ENCODE results near the gene ASB3. TPM values are rescaled to one million over a fixed set of nuclear protein-coding genes. Genes with fewer than 3 reads are reported as not detected.

ASB3 gene
- total RNA-seq, 2 experiments from 2014 or later = 27.6 to 30.1 TPM

DNA sequence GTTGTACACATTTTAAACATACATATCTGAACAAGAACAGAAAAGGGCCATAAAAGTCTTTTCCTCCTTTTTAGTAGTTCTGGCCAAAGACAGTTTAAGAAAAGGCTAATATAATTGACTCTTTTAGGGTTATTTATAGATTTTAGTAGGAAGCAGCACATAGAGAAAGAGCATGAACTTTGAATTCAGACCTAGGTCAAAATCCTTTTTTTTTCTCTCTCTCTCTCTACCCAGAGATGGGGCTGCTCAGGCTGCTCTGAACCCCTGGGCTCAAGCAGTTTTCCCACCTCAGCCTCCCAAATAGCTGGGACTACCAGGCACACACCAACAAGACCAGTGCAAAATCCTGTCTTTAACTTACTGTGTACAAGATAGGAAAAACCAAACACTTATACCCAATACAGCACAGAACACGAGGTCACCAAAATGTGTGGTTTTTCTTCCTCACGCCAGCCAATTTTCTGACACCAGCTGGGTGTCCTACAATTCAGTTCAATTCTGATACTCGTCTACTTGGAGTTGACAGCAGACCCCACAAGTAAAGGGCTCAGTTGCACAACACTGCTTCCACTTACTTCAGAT lies 32.2 kb upstream of the ASB3 start:
- H3K27me3 Mint-ChIP-seq = no peaks in the 10 kb centered on the region
- no peaks in the 10 kb centered on the region for H3K9me3 Mint-ChIP-seq (ENCODE audit: low read depth)
- H3K4me1 Mint-ChIP-seq = no peaks in the 10 kb centered on the region
- CTCF ChIA-PET = no interaction called here
- H3K27ac Mint-ChIP-seq = no peak overlapping the region
- no peak for ATAC-seq
- peaks cover 24% of the 10 kb centered on the region for H3K36me3 Mint-ChIP-seq
- no peak for DNase-seq
- H3K4me3 Mint-ChIP-seq = no peak overlapping the region

DNA sequence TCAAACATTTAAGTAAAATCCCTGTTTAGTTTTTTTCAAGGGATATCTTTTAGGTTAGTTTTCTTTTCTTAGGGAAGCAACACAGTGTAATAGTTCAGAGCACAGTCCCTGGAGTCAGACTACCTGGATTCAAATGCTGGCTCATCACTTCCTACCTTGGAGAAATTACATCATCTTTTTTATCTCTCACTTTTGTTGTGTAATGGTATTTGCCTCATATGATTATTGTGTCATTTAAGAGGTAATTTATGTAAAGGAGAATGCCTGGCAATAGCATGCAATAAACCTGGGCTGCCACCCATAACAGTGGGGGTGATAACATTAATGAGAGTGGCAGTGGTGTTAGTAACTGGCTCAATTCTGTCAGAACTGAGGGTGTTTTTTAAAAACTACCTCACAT lies 26.4 kb upstream of the ASB3 start:
- H3K9me3 Mint-ChIP-seq (ENCODE audit: low read depth) = no peaks in the 10 kb centered on the region
- H3K4me1 Mint-ChIP-seq = no peaks in the 10 kb centered on the region
- H3K36me3 Mint-ChIP-seq = peaks cover 39% of the 10 kb centered on the region
- no peak overlapping the region for H3K27ac Mint-ChIP-seq
- no peak overlapping the region for H3K4me3 Mint-ChIP-seq
- no peaks in the 10 kb centered on the region for H3K27me3 Mint-ChIP-seq
- ATAC-seq (no peak), DNase-seq (no peak)
- CTCF ChIA-PET = interaction anchor here (0.9 kb wide), 1 partner anchor 12 kb away, joined by 4 read pairs; no protein-coding TSS in a partner anchor

DNA sequence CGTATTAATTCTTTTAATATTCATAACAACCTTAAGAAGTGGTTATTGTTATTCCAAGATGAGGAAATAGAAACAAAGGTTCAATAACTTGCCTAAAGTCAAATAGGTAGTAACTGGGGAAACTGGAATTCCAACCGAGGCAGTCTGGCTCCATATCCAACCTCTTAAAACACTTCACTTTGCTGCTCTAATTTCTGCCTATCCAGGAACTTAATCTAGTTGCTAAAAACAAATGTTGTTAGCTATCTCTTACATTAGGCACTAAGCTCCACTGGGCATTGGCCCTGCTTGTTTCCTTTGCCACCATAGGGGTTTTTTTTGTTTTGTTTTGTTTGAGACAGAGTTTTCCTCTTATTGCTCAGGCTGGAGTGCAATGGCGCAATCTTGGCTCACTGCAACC lies 24.8 kb upstream of the ASB3 start:
- no peaks in the 10 kb centered on the region for H3K27me3 Mint-ChIP-seq
- peaks cover 36% of the 10 kb centered on the region for H3K36me3 Mint-ChIP-seq
- CTCF ChIA-PET = interaction anchor here (0.8 kb wide), 1 partner anchor 11 kb away, joined by 3 read pairs; no protein-coding TSS in a partner anchor
- DNase-seq (no peak), ATAC-seq (no peak)
- peak overlapping the region; percentile 7 for H3K27ac Mint-ChIP-seq
- no peak overlapping the region for H3K4me3 Mint-ChIP-seq
- no peaks in the 10 kb centered on the region for H3K4me1 Mint-ChIP-seq
- H3K9me3 Mint-ChIP-seq (ENCODE audit: low read depth) = no peaks in the 10 kb centered on the region

DNA sequence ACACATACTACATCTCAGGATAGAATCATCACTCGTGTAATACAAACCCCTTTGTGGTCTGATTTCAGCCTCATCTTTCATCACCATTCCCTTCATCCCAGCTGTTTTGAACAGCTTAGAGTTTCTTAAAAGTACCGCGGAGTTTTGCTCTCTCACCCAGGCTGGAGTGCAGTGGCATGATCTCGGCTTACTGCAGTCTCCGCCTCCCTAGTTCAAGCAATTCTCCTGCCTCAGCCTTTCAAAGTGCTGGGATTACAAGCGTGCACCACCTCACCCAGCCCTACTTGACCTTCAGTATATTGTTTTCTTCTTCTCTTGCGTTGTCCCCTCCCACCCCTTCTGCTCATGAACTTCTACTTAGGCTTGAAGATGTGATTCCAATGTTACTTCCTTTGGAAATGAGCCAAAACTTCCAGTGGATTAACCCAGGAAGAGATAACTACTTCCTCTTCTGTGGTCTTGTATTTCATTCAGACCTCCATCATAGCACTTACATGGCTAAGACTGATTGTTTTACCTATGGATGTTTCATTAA lies 15.9 kb upstream of the ASB3 start:
- no peak overlapping the region for H3K4me3 Mint-ChIP-seq
- no peaks in the 10 kb centered on the region for H3K9me3 Mint-ChIP-seq (ENCODE audit: low read depth)
- no peak for ATAC-seq
- peaks cover 5% of the 10 kb centered on the region for H3K4me1 Mint-ChIP-seq
- H3K36me3 Mint-ChIP-seq = peaks cover 20% of the 10 kb centered on the region
- no peak overlapping the region for H3K27ac Mint-ChIP-seq
- H3K27me3 Mint-ChIP-seq = no peaks in the 10 kb centered on the region
- no peak for DNase-seq
- CTCF ChIA-PET = no interaction called here

DNA sequence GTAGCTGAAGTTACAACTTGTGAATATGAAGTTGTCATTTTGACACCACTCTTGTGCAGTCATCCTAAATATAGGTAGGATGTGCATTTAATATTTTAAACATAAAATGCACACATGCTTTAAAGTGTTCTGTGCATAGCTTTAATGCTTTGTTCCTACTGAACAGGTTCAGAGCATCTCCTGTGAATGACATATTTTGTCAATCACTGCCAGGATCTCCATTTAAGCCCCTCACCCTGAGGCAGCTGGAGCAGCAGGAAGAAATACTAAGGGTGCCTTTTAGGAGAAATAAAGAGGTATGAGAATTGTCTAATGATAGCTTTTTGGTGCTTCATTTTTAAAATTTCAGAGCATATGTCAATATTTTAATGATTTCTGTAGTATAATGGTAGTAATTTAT lies 14.8 kb upstream of the ASB3 start:
- no peaks in the 10 kb centered on the region for H3K9me3 Mint-ChIP-seq (ENCODE audit: low read depth)
- ATAC-seq = no peak
- no peak overlapping the region for H3K4me3 Mint-ChIP-seq
- H3K27ac Mint-ChIP-seq = no peak overlapping the region
- peaks cover 20% of the 10 kb centered on the region for H3K36me3 Mint-ChIP-seq
- H3K4me1 Mint-ChIP-seq = peaks cover 5% of the 10 kb centered on the region
- CTCF ChIA-PET = interaction anchor here (1.1 to 1.2 kb wide), 3 partner anchors 10 to 35 kb away, joined by 3 to 4 read pairs (median 3); no protein-coding TSS in a partner anchor
- no peaks in the 10 kb centered on the region for H3K27me3 Mint-ChIP-seq
- DNase-seq = no peak

DNA sequence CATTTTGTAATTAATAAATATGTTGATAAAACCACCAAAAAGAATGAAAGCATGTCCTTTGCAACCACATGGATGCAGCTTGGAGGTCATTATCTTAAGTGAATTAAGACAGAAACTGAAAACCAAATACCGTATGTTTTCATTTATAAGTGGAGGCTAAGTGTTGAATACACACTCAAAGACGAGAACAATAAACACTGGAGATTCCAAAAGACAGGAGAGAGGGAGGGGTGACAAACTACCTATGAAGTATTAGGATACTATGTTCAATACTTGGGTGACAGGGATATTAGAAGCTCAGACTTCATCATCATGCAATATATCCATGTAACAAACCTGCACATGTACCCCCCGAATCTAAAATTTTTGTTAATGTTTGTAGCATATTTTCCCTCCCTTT lies 7.1 kb upstream of the ASB3 start:
- no peak for DNase-seq
- CTCF ChIA-PET = no interaction called here
- no peak for ATAC-seq
- Mint-ChIP-seq H3K4me1 (peaks cover 13% of the 10 kb centered on the region), H3K27ac (peak overlapping the region; percentile 40), H3K4me3 (no peak overlapping the region), H3K36me3 (peaks cover 16% of the 10 kb centered on the region), H3K9me3 (ENCODE audit: low read depth) (no peaks in the 10 kb centered on the region), H3K27me3 (no peaks in the 10 kb centered on the region)

DNA sequence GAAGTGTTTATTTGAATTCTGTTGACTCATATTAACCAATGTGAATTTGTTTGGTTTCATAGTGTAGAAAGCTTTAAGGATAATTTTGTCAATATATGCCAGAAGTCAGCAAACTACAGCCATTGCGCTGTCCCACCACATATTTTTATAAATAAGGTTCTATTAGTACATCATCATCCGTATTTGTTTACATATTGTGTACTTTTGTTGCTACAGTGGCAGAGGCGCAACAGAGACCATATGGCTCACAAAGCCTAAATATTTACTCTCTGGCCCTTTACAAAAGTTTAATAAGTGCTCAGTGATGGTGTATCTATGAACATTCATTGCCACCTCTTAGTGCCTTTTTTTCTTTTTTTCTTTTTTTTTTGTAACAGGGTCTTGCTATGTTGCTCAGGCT lies 6.5 kb upstream of the ASB3 start:
- Mint-ChIP-seq H3K9me3 (ENCODE audit: low read depth) (no peaks in the 10 kb centered on the region), H3K4me1 (peaks cover 16% of the 10 kb centered on the region), H3K27ac (peak overlapping the region; percentile 40), H3K36me3 (peaks cover 15% of the 10 kb centered on the region), H3K4me3 (no peak overlapping the region), H3K27me3 (no peaks in the 10 kb centered on the region)
- ATAC-seq (no peak), DNase-seq (no peak)
- CTCF ChIA-PET = no interaction called here

DNA sequence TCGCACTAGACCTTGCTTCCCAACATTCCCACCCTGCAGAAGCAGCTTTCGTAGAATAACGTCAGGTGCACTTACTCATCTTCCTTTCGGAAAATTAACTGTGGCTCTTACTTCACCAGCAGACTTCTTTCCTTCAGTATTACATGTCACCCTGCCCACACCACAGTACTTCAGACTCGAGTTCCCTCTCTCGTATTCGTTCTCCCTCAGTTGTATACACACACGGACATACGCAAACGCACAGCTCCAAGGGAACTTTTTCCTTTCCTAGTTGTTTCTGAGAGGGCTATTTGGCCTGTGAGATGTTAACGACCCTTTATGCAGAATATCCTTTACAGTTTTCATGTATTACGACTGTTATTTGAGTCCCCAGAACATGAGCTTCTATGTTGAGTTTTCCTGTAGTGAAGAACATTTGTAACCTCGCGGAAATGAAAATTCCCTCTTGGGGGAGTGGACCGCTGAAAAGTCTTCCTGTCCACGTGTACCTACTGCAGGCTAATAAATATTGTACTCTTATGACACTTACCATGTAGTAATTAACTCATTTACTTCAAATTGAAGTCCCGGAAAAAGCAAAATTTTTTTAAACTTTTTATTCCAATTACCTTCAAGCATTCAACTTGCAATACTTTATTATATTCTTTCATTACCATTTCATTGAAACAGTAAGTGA lies 999 bp upstream of the ASB3 start:
- peaks cover 12% of the 10 kb centered on the region for H3K36me3 Mint-ChIP-seq
- H3K4me1 Mint-ChIP-seq = peaks cover 45% of the 10 kb centered on the region
- ATAC-seq (peak; percentile 16), DNase-seq (peak; percentile 46)
- no peaks in the 10 kb centered on the region for H3K9me3 Mint-ChIP-seq (ENCODE audit: low read depth)
- peak overlapping the region; percentile 100 for H3K4me3 Mint-ChIP-seq
- H3K27me3 Mint-ChIP-seq = no peaks in the 10 kb centered on the region
- CTCF ChIA-PET = interaction anchor here (1.8 to 2.8 kb wide), 3 partner anchors 12 to 20 kb away, joined by 3 to 16 read pairs (median 8); partner anchors contain the start of gene CHAC2
- peak overlapping the region; percentile 94 for H3K27ac Mint-ChIP-seq

DNA sequence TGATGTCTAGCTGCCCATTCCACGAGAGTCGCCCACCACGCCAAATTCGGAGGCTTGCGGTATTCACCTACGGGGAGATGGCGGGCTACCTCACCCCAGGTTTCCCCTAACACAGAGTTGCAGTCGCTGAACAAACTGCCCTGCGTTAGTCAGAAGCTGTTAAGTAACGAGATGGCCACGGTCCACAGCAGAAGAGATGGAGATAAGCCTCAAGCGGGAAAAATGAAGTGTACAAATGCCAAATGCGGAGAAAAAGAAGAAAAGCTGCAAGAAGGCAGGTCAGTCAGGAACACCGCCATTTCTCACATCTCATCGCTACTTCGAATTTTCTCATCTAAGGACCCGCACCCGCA lies 425 bp downstream of the ASB3 start:
- CTCF ChIA-PET = interaction anchor here (1.8 to 2.8 kb wide), 3 partner anchors 10 to 19 kb away, joined by 3 to 16 read pairs (median 5); partner anchors contain the start of gene CHAC2
- peak overlapping the region; percentile 100 for H3K4me3 Mint-ChIP-seq
- peaks cover 47% of the 10 kb centered on the region for H3K4me1 Mint-ChIP-seq
- no peaks in the 10 kb centered on the region for H3K9me3 Mint-ChIP-seq (ENCODE audit: low read depth)
- H3K27me3 Mint-ChIP-seq = no peaks in the 10 kb centered on the region
- H3K36me3 Mint-ChIP-seq = peaks cover 17% of the 10 kb centered on the region
- ATAC-seq (peak; percentile 18), DNase-seq (peak; percentile 57)
- H3K27ac Mint-ChIP-seq = peak overlapping the region; percentile 94

DNA sequence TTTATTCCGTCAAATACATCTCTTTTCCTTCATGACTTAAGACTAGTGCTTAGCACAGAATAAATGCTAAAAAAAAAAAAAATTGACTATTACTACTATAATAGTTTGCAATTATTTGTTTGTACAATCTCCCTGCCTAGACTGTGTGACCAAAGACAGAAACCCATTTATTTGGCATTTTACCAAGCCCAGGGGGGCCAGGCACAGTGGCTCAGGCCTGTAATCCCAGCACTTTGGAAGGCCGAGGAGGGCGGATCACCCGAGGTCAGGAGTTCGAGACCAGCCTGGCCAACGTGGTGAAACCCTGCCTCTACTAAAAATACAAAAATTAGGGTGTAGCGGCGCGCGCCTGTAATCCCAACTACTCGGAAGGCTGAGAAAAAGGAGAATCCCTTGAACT lies 1.4 kb downstream of the ASB3 start:
- CTCF ChIA-PET = interaction anchor here (2.0 to 3.1 kb wide), 2 partner anchors 9 to 17 kb away, joined by 5 to 11 read pairs; partner anchors contain the start of gene CHAC2

DNA sequence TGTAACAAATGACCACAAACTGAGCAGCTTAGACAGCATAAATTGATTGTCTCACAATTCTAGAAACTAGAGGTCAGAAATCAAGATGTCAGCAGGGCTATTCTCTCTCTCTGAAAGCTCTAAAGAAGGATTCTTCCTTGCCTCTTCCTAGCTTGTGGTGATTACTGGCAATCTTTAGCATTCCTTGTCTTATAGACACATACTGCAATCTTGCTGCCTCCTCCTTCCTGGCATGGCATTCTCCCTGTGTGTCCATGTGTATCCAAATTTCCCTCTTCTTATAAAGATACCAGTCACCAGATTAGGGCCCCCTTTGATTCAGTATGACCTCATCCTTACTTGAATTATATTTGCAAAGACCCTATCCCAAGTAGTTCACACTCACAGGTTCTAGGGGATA lies 2.3 kb downstream of the ASB3 start:
- Mint-ChIP-seq H3K4me3 (peak overlapping the region; percentile 7), H3K27me3 (no peaks in the 10 kb centered on the region), H3K9me3 (ENCODE audit: low read depth) (no peaks in the 10 kb centered on the region), H3K36me3 (peaks cover 28% of the 10 kb centered on the region), H3K27ac (peak overlapping the region; percentile 58), H3K4me1 (peaks cover 41% of the 10 kb centered on the region)
- CTCF ChIA-PET = interaction anchor here (3.1 kb wide), 1 partner anchor 16 kb away, joined by 11 read pairs; the partner anchor contains the start of gene CHAC2
- DNase-seq (no peak), ATAC-seq (no peak)

More for the DNA sequence above, 1.4 kb downstream of the ASB3 start:
- Mint-ChIP-seq H3K36me3 (peaks cover 19% of the 10 kb centered on the region), H3K27ac (peak overlapping the region; percentile 94), H3K27me3 (no peaks in the 10 kb centered on the region), H3K4me3 (peak overlapping the region; percentile 100), H3K4me1 (peaks cover 43% of the 10 kb centered on the region), H3K9me3 (ENCODE audit: low read depth) (no peaks in the 10 kb centered on the region)
- DNase-seq (no peak), ATAC-seq (no peak)

DNA sequence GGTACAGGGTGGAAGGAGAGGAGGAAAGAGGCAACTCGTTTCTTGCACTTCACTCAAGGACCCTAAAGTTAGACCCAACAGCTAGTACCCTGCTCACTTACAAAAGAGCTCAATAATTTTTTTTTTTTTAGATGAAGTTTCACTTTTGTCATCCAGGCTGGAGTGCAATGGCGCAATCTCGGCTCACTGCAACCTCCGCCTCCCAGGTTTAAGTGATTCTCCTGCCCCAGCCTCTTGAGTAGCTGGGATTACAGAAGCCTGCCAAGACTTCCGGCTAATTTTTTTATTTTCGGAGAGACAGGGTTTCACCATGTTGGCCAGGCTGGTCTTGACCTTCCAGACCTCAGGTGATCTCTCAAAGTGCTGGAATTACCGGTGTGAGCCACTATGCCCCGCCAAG lies 4.1 kb downstream of the ASB3 start:
- no peaks in the 10 kb centered on the region for H3K9me3 Mint-ChIP-seq (ENCODE audit: low read depth)
- no peak overlapping the region for H3K27ac Mint-ChIP-seq
- H3K4me3 Mint-ChIP-seq = no peak overlapping the region
- peaks cover 29% of the 10 kb centered on the region for H3K4me1 Mint-ChIP-seq
- CTCF ChIA-PET = interaction anchor here (3.1 kb wide), 1 partner anchor 14 kb away, joined by 11 read pairs; the partner anchor contains the start of gene CHAC2
- no peaks in the 10 kb centered on the region for H3K27me3 Mint-ChIP-seq
- H3K36me3 Mint-ChIP-seq = peaks cover 39% of the 10 kb centered on the region
- no peak for ATAC-seq
- DNase-seq = no peak

DNA sequence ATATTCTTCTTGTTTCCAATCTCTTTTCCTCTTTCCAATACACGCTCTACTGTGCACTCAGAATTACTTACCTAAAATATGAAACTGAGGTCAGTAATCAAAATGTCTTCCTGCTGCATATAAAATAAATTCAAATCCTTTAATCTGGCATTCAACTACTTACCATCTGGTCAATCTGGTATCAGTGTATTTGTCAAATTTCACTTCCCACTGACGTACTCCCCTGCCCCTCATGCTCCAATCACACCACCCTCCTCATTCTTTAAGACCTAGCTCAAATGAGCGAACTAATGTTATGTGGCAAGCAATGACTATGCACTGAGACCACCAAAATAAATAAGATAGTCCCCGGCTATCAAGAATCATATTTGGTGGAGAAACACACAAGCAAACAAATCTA lies 6.7 kb downstream of the ASB3 start:
- no peak overlapping the region for H3K27ac Mint-ChIP-seq
- H3K4me1 Mint-ChIP-seq = peaks cover 31% of the 10 kb centered on the region
- no peak overlapping the region for H3K4me3 Mint-ChIP-seq
- CTCF ChIA-PET = interaction anchor here (0.6 to 1.3 kb wide), 2 partner anchors 9 to 12 kb away, joined by 3 to 4 read pairs; no protein-coding TSS in a partner anchor
- no peak for ATAC-seq
- no peaks in the 10 kb centered on the region for H3K9me3 Mint-ChIP-seq (ENCODE audit: low read depth)
- no peak for DNase-seq
- peaks cover 44% of the 10 kb centered on the region for H3K36me3 Mint-ChIP-seq
- no peaks in the 10 kb centered on the region for H3K27me3 Mint-ChIP-seq
